ENCODE measurements around the gene CPLX3.

The CPLX3 gene

GRCh38 chr15:74821091-74821789 lies 5.2 kb upstream of the CPLX3 start:
- in situ Hi-C loops (cut with HindIII; ENCODE audit: low pct_ligation_motif_present, low pct_unique_long_range_greater_than_20kb, low sequenced_read_pairs), result no loop called here
- DNase-seq, result no peak

- no peak for DNase-seq
These were observed 4.7 kb upstream of the CPLX3 start for GRCh38 chr15:74821790-74822158.

GRCh38 chr15:74822233-74822632 lies 4.2 kb upstream of the CPLX3 start:
- in situ Hi-C loops (cut with HindIII; ENCODE audit: low pct_ligation_motif_present, low pct_unique_long_range_greater_than_20kb, low sequenced_read_pairs), result no loop called here
- DNase-seq, result no peak

More at GRCh38 chr15:74821790-74822158, 4.7 kb upstream of the CPLX3 start:
- in situ Hi-C loops (cut with HindIII; ENCODE audit: low pct_ligation_motif_present, low pct_unique_long_range_greater_than_20kb, low sequenced_read_pairs), result no loop called here

- DNase-seq, result no peak
- in situ Hi-C loops (cut with HindIII; ENCODE audit: low pct_ligation_motif_present, low pct_unique_long_range_greater_than_20kb, low sequenced_read_pairs), result no loop called here
These were observed 3.1 kb upstream of the CPLX3 start for GRCh38 chr15:74823324-74823723.

- in situ Hi-C loops (cut with HindIII; ENCODE audit: low pct_ligation_motif_present, low pct_unique_long_range_greater_than_20kb, low sequenced_read_pairs), result no loop called here
- DNase-seq, result no peak
These were observed 1.5 kb upstream of the CPLX3 start for GRCh38 chr15:74824976-74825375.

- in situ Hi-C loops (cut with HindIII; ENCODE audit: low pct_ligation_motif_present, low pct_unique_long_range_greater_than_20kb, low sequenced_read_pairs), result no loop called here
- DNase-seq, result no peak
These were observed 561 bp upstream of the CPLX3 start for GRCh38 chr15:74825866-74826265.

GRCh38 chr15:74826921-74827320 lies 494 bp downstream of the CPLX3 start:
- no peak for DNase-seq
- in situ Hi-C loops (cut with HindIII; ENCODE audit: low pct_ligation_motif_present, low pct_unique_long_range_greater_than_20kb, low sequenced_read_pairs), result no loop called here

GRCh38 chr15:74827614-74828013 lies 1.2 kb downstream of the CPLX3 start:
- no peak for DNase-seq
- in situ Hi-C loops (cut with HindIII; ENCODE audit: low pct_ligation_motif_present, low pct_unique_long_range_greater_than_20kb, low sequenced_read_pairs), result no loop called here

- DNase-seq, result no peak
- in situ Hi-C loops (cut with HindIII; ENCODE audit: low pct_ligation_motif_present, low pct_unique_long_range_greater_than_20kb, low sequenced_read_pairs), result no loop called here
These were observed 2.4 kb downstream of the CPLX3 start for GRCh38 chr15:74828835-74829234.

GRCh38 chr15:74829486-74829885 lies 3.1 kb downstream of the CPLX3 start:
- in situ Hi-C loops (cut with HindIII; ENCODE audit: low pct_ligation_motif_present, low pct_unique_long_range_greater_than_20kb, low sequenced_read_pairs), result no loop called here
- DNase-seq, result no peak

- in situ Hi-C loops (cut with HindIII; ENCODE audit: low pct_ligation_motif_present, low pct_unique_long_range_greater_than_20kb, low sequenced_read_pairs), result no loop called here
- no peak for DNase-seq
These were observed 3.6 kb downstream of the CPLX3 start for GRCh38 chr15:74829991-74830390.

DNA sequence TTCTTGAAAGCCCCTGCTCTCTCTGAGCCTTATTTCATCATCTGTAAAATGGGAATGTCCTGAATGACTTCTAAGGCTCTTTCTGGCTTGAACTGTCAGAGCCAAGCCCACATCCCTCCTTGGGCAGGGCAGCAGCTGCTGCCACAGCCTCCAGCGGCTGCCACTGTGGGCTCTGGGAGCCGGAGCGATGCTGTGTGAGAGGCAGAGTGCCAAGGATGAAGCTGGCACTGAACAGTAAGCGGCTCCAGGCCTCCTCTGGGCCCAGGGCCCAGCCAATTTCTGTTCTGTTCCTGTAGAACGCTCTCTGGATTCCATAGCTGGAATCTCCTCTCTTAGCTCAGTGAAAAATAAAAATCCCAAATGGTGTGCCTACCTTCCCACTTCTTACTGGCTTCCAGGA lies 4.4 kb downstream of the CPLX3 start:
- in situ Hi-C loops (cut with HindIII; ENCODE audit: low pct_ligation_motif_present, low pct_unique_long_range_greater_than_20kb, low sequenced_read_pairs), result no loop called here
- no peak for DNase-seq

DNA sequence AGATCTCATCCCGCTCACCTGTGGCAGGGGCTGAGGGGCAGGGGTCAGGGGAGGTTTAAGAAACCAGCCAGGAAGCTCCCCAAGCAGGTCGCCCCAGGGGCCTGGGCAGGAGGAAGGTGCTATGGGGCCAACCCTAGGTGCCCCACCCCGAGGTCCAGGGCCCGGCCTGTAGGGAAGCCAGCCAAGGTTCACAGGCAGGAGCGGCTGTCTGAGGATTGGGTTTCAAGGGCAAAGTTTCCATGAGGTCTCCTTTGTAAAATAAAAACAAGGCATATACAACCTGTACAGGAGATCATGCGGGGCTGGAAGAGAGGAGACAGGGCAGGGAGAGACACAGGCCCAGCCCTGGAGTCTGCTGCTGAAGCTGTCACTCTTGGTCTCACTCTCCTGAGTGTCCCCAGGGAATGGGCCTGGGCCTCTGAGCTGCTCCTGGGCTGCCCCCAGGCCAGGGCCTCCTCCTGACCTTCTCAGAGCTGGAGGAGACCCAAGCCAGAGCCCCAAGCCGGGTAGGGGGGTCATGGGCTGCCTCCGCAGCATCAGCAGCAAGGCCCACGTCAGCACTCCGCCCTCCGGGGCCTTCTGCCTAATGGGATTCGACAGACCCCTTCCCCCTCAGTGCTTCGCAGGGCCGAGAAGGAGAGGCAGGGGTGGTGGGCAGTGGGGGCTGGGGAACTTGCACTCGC lies 5.5 kb downstream of the CPLX3 start:
- no peak for DNase-seq
- in situ Hi-C loops (cut with HindIII; ENCODE audit: low pct_ligation_motif_present, low pct_unique_long_range_greater_than_20kb, low sequenced_read_pairs), result no loop called here

DNA sequence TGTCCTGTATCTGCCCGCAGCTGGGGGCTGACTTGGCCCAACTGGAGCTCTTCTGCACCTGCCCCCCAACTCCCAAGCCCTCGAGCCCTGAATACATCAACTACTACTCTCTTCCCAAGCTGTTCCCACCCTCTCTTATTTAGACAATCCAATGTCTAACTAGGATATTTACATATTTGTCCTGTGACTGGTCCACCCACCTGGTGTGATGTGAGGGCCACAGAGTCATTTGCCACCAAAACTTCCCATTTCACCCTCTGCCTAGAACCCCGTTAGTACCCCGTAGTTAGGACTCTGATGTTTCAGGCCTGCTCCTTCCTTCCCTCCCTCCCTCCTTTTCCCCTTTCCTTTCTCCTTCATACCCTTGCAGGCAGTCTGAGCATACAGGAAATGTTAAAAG lies 6.4 kb downstream of the CPLX3 start:
- DNase-seq, result no peak
- in situ Hi-C loops (cut with HindIII; ENCODE audit: low pct_ligation_motif_present, low pct_unique_long_range_greater_than_20kb, low sequenced_read_pairs), result no loop called here

- DNase-seq, result no peak
- in situ Hi-C loops (cut with HindIII; ENCODE audit: low pct_ligation_motif_present, low pct_unique_long_range_greater_than_20kb, low sequenced_read_pairs), result no loop called here
These were observed 7.1 kb downstream of the CPLX3 start for GRCh38 chr15:74833376-74834107.

- in situ Hi-C loops (cut with HindIII; ENCODE audit: low pct_ligation_motif_present, low pct_unique_long_range_greater_than_20kb, low sequenced_read_pairs), result no loop called here
- peak; percentile 67 for DNase-seq
These were observed 8.9 kb downstream of the CPLX3 start for GRCh38 chr15:74835312-74835823.

- DNase-seq, result no peak
- in situ Hi-C loops (cut with HindIII; ENCODE audit: low pct_ligation_motif_present, low pct_unique_long_range_greater_than_20kb, low sequenced_read_pairs), result no loop called here
These were observed 10.4 kb downstream of the CPLX3 start for GRCh38 chr15:74836846-74837245.

GRCh38 chr15:74837482-74838136 lies 11.2 kb downstream of the CPLX3 start:
- in situ Hi-C loops (cut with HindIII; ENCODE audit: low pct_ligation_motif_present, low pct_unique_long_range_greater_than_20kb, low sequenced_read_pairs), result no loop called here
- DNase-seq, result no peak

- no peak for DNase-seq
- in situ Hi-C loops (cut with HindIII; ENCODE audit: low pct_ligation_motif_present, low pct_unique_long_range_greater_than_20kb, low sequenced_read_pairs), result no loop called here
These were observed 11.7 kb downstream of the CPLX3 start for GRCh38 chr15:74838137-74838516.

Measured in ACHN (cell line).